ENCODE measurements around the gene FHIT.

Gene FHIT

DNA sequence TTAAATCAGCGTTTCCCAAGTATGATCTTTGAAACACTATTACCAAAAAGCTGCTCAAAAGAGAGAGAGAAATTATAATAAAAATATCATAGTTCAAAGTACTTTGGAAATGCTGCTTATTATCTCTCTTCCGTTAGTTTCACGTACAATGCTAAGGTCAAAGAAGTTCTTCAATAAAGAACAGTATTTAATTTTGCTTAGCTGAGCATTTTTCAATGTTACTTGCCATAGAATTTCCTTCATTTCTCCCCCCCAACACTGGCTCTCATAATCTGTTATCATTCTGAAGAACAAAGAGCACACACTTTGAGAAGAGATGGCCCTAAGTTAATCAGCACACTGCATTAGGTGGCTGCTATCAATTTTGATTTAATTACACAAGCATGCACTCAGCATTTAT lies 1360.6 kb downstream of the FHIT start:
- H3K9me3 ChIP-seq (ENCODE audit: insufficient read depth, low read length): no peaks in the 10 kb centered on the region
- H3K4me2 ChIP-seq (ENCODE audit: low read length): no peak overlapping the region
- no peaks in the 10 kb centered on the region for H3K4me1 ChIP-seq (ENCODE audit: low read length)
- H4K20me1 ChIP-seq (ENCODE audit: insufficient read depth, low read length): no peaks in the 10 kb centered on the region
- TF ChIP-seq EZH2phosphoT487 (IDR thresholded peaks at IDR 0.05; ENCODE audit: low read depth): no peak
- TF ChIP-seq, protein P1, sequence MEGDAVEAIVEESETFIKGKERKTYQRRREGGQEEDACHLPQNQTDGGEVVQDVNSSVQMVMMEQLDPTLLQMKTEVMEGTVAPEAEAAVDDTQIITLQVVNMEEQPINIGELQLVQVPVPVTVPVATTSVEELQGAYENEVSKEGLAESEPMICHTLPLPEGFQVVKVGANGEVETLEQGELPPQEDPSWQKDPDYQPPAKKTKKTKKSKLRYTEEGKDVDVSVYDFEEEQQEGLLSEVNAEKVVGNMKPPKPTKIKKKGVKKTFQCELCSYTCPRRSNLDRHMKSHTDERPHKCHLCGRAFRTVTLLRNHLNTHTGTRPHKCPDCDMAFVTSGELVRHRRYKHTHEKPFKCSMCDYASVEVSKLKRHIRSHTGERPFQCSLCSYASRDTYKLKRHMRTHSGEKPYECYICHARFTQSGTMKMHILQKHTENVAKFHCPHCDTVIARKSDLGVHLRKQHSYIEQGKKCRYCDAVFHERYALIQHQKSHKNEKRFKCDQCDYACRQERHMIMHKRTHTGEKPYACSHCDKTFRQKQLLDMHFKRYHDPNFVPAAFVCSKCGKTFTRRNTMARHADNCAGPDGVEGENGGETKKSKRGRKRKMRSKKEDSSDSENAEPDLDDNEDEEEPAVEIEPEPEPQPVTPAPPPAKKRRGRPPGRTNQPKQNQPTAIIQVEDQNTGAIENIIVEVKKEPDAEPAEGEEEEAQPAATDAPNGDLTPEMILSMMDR (IDR thresholded peaks at IDR 0.05; ENCODE audit: low read depth, low read length): no peak
- H3K9ac ChIP-seq (ENCODE audit: low read length): no peak overlapping the region
- H3K4me3 ChIP-seq (ENCODE audit: low read length): no peak overlapping the region
- H3K79me2 ChIP-seq (ENCODE audit: low read length): no peaks in the 10 kb centered on the region
- no peaks in the 10 kb centered on the region for H3K27me3 ChIP-seq (ENCODE audit: low read depth, low read length)
- no peak overlapping the region for H2AFZ ChIP-seq (ENCODE audit: low read depth, low read length)
- H3K27ac ChIP-seq (ENCODE audit: low read length): no peak overlapping the region
- no peaks in the 10 kb centered on the region for H3K36me3 ChIP-seq (replicated peaks; ENCODE audit: low read depth, low read length)

DNA sequence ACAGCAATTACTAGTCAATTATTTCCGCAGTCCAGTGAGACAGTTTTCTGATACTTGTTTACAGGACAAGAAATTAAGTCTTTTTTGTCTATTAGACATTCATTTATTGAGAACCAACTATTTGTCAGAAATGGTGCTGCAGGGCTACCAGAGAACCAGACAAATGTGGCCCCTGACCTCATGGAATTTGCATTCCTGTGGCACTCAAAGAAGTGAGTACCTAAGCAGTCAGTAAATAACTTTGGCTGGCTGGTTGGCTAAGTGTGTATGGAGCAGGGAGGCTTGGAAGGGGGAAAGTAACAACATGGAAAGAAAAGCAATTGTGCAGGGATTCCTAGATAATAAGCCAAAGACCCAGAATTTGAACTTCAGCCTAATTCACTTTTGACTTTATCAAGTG lies 1364.5 kb downstream of the FHIT start:
- no peaks in the 10 kb centered on the region for H3K79me2 ChIP-seq (ENCODE audit: low read length)
- no peak overlapping the region for H3K27ac ChIP-seq (ENCODE audit: low read length)
- no peak overlapping the region for H3K4me2 ChIP-seq (ENCODE audit: low read length)
- H3K4me3 ChIP-seq (ENCODE audit: low read length): no peak overlapping the region
- no peaks in the 10 kb centered on the region for H4K20me1 ChIP-seq (ENCODE audit: insufficient read depth, low read length)
- H3K27me3 ChIP-seq (ENCODE audit: low read depth, low read length): no peaks in the 10 kb centered on the region
- H3K36me3 ChIP-seq (replicated peaks; ENCODE audit: low read depth, low read length): no peaks in the 10 kb centered on the region
- no peak overlapping the region for H2AFZ ChIP-seq (ENCODE audit: low read depth, low read length)
- H3K9me3 ChIP-seq (ENCODE audit: insufficient read depth, low read length): no peaks in the 10 kb centered on the region
- H3K4me1 ChIP-seq (ENCODE audit: low read length): no peaks in the 10 kb centered on the region
- TF ChIP-seq, protein P1 (IDR thresholded peaks at IDR 0.05; ENCODE audit: low read depth, low read length): no peak
- no peak for TF ChIP-seq EZH2phosphoT487 (IDR thresholded peaks at IDR 0.05; ENCODE audit: low read depth)
- H3K9ac ChIP-seq (ENCODE audit: low read length): no peak overlapping the region

GRCh38 chr3:59885899-59886400 lies 1365.3 kb downstream of the FHIT start:
- Histone ChIP-seq H3K4me3 (ENCODE audit: low read length) (no peak overlapping the region), H3K36me3 (replicated peaks; ENCODE audit: low read depth, low read length) (no peaks in the 10 kb centered on the region)
- TF ChIP-seq, protein P1 (IDR thresholded peaks at IDR 0.05; ENCODE audit: low read depth, low read length): no peak
- TF ChIP-seq EZH2phosphoT487 (IDR thresholded peaks at IDR 0.05; ENCODE audit: low read depth): no peak

DNA sequence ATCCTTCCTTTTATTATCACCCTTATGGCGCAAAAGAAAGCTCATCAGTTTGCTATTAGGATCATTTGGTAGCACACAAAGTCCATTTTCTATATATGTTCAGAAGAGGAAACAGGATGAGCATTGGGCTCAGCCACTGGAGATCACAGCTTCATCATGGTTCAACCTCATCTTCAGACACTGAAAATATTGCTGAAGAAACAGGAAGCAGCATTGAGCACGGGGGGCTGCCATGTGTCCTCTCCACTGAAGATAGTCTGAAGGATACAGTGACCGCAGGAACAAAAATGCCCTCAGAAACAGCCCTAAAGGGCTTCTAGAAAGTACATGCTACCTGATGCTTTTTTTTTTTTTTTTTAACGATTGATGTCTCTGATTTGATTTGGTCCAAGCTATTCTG lies 1366.2 kb downstream of the FHIT start:
- H3K4me1 ChIP-seq (ENCODE audit: low read length): no peaks in the 10 kb centered on the region
- H4K20me1 ChIP-seq (ENCODE audit: insufficient read depth, low read length): no peaks in the 10 kb centered on the region
- no peaks in the 10 kb centered on the region for H3K36me3 ChIP-seq (replicated peaks; ENCODE audit: low read depth, low read length)
- no peaks in the 10 kb centered on the region for H3K9me3 ChIP-seq (ENCODE audit: insufficient read depth, low read length)
- H2AFZ ChIP-seq (ENCODE audit: low read depth, low read length): no peak overlapping the region
- no peaks in the 10 kb centered on the region for H3K79me2 ChIP-seq (ENCODE audit: low read length)
- no peak overlapping the region for H3K4me2 ChIP-seq (ENCODE audit: low read length)
- no peak overlapping the region for H3K27ac ChIP-seq (ENCODE audit: low read length)
- no peak overlapping the region for H3K9ac ChIP-seq (ENCODE audit: low read length)
- no peak overlapping the region for H3K4me3 ChIP-seq (ENCODE audit: low read length)
- TF ChIP-seq, protein P1 (IDR thresholded peaks at IDR 0.05; ENCODE audit: low read depth, low read length): no peak
- no peak for TF ChIP-seq EZH2phosphoT487 (IDR thresholded peaks at IDR 0.05; ENCODE audit: low read depth)
- H3K27me3 ChIP-seq (ENCODE audit: low read depth, low read length): no peaks in the 10 kb centered on the region

More at GRCh38 chr3:59885899-59886400, 1365.3 kb downstream of the FHIT start:
- Histone ChIP-seq H4K20me1 (ENCODE audit: insufficient read depth, low read length) (no peaks in the 10 kb centered on the region), H3K9me3 (ENCODE audit: insufficient read depth, low read length) (no peaks in the 10 kb centered on the region), H2AFZ (ENCODE audit: low read depth, low read length) (no peak overlapping the region), H3K4me2 (ENCODE audit: low read length) (no peak overlapping the region), H3K4me1 (ENCODE audit: low read length) (no peaks in the 10 kb centered on the region), H3K79me2 (ENCODE audit: low read length) (no peaks in the 10 kb centered on the region), H3K9ac (ENCODE audit: low read length) (no peak overlapping the region), H3K27me3 (ENCODE audit: low read depth, low read length) (no peaks in the 10 kb centered on the region), H3K27ac (ENCODE audit: low read length) (no peak overlapping the region)
